HCT116 (cell line): ENCODE data around the gene MAML2.

ENCODE experiments used
- CEBPB ChIP-seq: IDR thresholded peaks from 2 replicates; pipeline ENCODE4 v1.6.1; 2012; ENCODE audit warnings: low read depth
- CTCF ChIP-seq, 3 experiments: fragments of 200-600 bp in 1 of 3; sonication (generic) in 1 of 3; IDR thresholded peaks in 2 of 3; conservative IDR thresholded peaks in 1 of 3; 2 replicates each; pipeline ENCODE4 v1.5.1; 2012 to 2017; ENCODE audit warnings: low read depth in 2 of 3, low read length in 2 of 3, antibody characterized with exemption in 1 of 3, borderline replicate concordance in 1 of 3, control low read depth in 1 of 3, mild to moderate bottlenecking in 1 of 3, mixed read lengths in 1 of 3, mixed run types in 1 of 3, moderate library complexity in 1 of 3; ENCODE audit not compliant: insufficient read depth in 1 of 3
- EZH2 ChIP-seq: fragments of 200-600 bp; sonication (generic); IDR thresholded peaks from 2 replicates; pipeline ENCODE4 v1.6.1; 2017; ENCODE audit warnings: antibody characterized with exemption, mixed run types
- MAX ChIP-seq: IDR thresholded peaks from 2 replicates; pipeline ENCODE4 v1.6.1; 2012
- POLR2A ChIP-seq: IDR thresholded peaks from 2 replicates; pipeline ENCODE4 v1.7.0; 2011; ENCODE audit warnings: borderline replicate concordance; ENCODE audit not compliant: insufficient read depth, insufficient read length; ENCODE audit errors: extremely low read depth
- POLR2AphosphoS5 ChIP-seq: IDR thresholded peaks from 2 replicates; pipeline ENCODE4 v1.6.1; 2011; ENCODE audit warnings: mild to moderate bottlenecking, low read depth, low read length, moderate library complexity
- SIN3A ChIP-seq: IDR thresholded peaks from 2 replicates; pipeline ENCODE4 v1.6.1; 2012; ENCODE audit warnings: low read depth
- SRF ChIP-seq: IDR thresholded peaks from 2 replicates; pipeline ENCODE4 v1.6.1; 2012; ENCODE audit warnings: low read depth
- TCF7L2 ChIP-seq: IDR thresholded peaks from 2 replicates; pipeline ENCODE4 v1.7.0; 2011; ENCODE audit warnings: borderline replicate concordance, inconsistent platforms; ENCODE audit not compliant: insufficient read depth, insufficient read length; ENCODE audit errors: extremely low read depth
- YY1 ChIP-seq: IDR thresholded peaks from 2 replicates; pipeline ENCODE4 v1.6.1; 2011; ENCODE audit warnings: low read length, low read depth, moderate library complexity, mild to moderate bottlenecking; ENCODE audit not compliant: insufficient replicate concordance; ENCODE audit errors: extremely low read depth
- ZFX ChIP-seq: fragments of 450-650 bp; IDR thresholded peaks from 2 replicates; pipeline ENCODE4 v1.6.1; 2017
- ZNF274 ChIP-seq: fragments of 200-500 bp; sonication (Bioruptor generic); IDR thresholded peaks from 2 replicates; pipeline ENCODE4 v1.6.1; 2014; ENCODE audit warnings: mild to moderate bottlenecking, low read depth, low read length, inconsistent platforms

DNA sequence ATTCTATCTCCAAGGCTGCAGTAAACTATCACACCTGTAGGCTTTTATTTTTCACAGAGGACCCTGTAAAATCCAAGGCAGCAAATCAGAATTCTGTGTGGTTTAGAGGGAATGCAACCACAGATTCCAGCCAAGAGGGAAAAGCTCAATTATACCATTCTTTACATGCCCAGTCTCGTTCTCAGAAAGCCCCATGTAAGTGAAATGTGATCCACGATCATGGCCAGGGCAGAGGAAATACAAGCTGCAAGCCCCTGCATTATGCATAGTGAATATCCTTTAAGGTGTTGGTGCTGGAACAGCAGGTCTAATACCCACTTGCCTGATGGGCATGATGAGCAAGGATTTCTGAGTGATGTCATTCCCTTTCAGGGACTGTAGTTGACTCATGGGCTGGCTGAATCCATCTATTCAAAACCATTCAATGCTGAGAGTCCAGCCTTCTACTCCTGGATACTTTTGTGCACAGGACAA, 220.4 kb downstream of the MAML2 start:
- no peak for TF ChIP-seq ZFX
- no peak for TF ChIP-seq CTCF (IDR thresholded peaks at IDR 0.05 in 2 of 3, conservative IDR thresholded peaks at IDR 0.05 in 1 of 3; ENCODE audit: borderline replicate concordance in 1 of 3, insufficient read depth in 1 of 3, low read depth in 2 of 3, low read length in 2 of 3)
- no peak for TF ChIP-seq EZH2
- no peak for TF ChIP-seq MAX
- no peak for TF ChIP-seq SRF
- no peak for TF ChIP-seq POLR2AphosphoS5
- TF ChIP-seq SIN3A: no peak
- no peak for TF ChIP-seq POLR2A
- TF ChIP-seq TCF7L2: no peak
- TF ChIP-seq ZNF274: no peak
- no peak for TF ChIP-seq YY1
- no peak for TF ChIP-seq CEBPB
